GM19099 (cell line): ENCODE measurements around the gene C14orf180.

Experiments
- POLR2A ChIP-seq: IDR thresholded peaks from 3 replicates; pipeline ENCODE4 v1.6.1; 2011; ENCODE audit warnings: low read depth; ENCODE audit not compliant: insufficient read length; ENCODE audit errors: extremely low read depth

C14orf180 gene

DNA sequence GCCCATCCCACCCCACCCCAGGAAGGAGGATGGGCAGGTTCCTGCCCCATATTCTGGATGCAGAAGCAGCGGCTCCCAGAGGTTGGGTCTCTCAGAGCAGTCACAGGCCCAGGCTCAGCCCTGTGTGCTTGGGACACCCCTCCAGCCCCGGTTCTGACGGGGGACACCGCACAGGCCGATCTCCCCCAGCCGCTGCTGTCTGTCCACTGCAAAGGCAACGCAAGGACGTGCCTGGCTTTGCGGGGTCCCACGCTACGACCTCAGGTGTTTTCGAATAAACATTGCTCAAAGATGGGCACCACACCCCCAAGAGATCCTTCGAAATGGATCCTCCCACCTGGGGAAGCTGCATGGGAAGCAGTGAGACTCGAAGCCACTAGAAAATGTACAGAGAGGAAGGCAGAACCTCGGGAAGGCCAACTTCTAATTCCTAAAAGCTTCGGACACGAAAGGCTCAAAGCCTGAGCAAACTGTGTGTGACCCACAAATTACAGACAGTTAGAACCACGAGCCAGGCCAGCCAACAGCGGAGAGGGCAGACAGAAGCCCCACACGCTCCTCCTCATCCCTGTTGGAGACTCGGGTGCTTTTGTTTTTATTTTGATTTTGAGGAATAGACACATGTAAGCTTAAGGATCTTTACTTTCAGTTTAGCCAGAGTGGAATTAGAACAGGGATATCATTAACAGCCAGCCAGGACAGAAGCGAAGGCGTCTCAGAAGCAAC, 10.8 kb downstream of the C14orf180 start:
- no peak for TF ChIP-seq POLR2A

DNA sequence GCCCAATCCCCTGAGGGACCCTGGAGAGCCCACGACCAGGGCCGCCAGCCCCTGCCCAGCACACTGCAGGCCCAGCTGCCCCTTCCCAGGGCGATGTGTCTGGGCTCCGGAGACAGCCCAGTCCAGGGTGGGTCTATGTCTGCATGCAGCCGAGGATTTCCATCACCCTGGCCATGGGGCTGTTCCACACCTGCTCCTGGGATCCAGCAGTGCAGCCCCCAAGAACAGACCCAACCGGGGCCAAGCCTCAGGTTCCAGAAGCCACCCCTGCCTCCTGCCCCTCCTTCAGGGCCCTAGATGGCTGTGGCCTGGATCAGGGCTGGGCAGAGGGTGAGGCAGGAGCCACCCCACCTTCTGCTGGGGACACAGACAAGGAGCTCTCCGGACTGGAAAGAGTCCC, 11.5 kb downstream of the C14orf180 start:
- TF ChIP-seq POLR2A = no peak

DNA sequence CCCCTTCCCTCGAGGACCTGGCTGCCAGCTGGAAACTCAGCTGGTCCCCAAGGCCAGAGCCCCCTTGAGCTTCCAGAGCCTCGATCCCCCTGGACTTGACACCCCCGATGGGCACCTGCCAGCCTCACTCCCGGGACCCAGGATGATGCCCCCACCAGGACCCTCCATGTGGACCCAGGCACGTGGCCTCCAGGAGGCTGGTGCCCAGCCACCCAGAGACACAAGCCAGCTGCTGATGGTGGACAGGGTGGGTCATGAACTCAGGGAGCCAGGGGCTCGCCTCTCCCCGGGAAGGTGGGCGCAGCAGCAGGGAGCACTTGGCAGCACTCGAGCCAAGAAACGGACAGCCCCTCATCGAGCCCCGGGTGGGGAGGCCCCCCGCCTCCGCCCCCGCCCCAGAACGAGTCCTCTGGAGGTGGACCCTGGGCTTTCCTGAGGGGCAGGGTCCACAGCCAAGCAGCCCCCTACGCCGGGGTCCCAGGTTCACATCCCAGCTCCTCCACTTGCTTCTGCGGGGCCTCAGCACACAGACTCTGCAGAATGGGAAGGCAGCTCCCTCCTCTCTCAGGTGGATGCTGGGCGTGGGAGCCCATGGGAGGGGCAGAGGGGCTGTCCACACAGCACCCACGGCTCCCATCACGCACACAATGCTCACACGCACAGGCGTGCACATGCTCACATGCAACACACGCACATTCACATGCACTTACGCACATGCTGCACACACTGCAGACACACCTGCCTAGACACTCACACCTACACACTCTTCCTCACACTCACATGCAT, 12.1 kb downstream of the C14orf180 start:
- no peak for TF ChIP-seq POLR2A

DNA sequence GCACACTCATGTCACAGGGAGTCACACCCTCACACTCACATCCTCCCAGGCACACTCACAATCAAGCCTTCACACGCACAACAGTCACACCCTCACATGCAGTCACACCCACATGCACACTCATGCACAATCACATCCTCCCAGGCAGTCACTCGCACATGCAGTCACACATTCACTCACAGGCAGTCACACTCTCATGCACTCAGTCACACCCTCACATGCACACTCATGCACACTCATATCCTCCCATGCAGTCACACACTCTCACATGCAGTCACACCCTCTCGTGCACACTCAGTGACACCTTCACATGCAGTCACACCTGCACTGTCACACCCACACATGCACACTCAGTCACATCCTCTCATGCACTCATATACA, 12.7 kb downstream of the C14orf180 start:
- no peak for TF ChIP-seq POLR2A

DNA sequence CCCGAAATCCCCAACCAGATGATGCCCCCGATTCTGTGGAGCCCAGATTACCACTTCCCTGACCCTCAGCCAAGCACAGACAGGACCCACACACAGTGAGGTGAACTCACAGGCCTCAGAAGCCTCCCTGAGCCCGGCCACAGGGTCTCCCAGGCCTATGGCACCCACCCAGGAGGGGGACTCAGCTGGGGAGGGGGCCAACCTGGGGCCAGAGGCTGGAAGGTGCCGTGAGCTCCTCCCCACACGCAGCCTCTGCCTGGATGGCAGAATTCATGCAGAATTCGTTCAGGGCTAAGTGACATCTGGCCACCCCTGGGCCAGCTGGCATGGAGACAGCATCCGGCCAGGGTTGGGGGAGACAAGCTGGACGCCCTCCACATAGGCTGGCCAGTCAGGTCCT, 13.2 kb downstream of the C14orf180 start:
- TF ChIP-seq POLR2A = no peak

DNA sequence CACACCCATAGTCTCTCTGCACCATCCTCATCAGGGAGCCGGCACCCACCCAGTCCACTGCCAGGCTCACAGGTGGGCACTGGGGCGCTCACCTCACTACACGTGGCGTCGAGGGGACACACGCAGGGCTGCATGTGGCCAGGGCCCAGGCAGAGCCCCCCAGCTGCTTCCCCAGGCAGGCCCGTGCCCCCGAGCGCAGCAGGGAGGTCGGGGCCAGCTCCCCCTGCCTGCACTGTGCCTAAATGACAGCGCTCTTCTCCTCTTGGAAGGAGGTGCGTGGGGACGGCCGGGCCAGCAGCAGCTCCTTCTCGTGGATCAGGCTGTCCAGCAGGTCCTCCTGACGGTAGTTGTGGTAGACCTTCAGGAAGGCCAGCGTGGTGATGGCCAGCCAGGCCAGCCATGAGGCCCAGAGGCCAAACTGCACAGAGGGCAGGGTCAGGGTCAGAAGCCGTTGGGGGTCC, 13.7 kb downstream of the C14orf180 start:
- no peak for TF ChIP-seq POLR2A

DNA sequence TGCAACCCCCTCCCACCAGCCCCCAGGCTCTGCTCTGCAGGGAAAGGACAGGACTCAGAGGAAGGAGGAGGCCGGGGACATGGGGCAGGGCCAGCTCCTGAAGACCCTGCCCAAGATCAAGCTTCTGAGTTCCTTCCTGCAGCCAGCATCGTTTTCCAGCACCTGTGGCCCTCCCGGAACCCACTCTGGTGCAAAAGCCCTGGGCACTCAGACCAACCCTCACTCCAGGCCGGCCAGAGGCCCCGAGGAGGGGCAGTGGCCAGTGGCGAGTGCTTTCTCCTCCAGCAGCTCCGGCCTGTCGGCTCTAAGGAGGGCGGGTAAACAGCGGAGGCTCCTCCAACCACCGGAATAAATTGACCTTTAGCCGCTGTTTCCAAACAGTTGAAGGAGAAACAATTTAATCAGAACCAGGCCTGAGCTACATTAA, 14.2 kb downstream of the C14orf180 start:
- TF ChIP-seq POLR2A = no peak

DNA sequence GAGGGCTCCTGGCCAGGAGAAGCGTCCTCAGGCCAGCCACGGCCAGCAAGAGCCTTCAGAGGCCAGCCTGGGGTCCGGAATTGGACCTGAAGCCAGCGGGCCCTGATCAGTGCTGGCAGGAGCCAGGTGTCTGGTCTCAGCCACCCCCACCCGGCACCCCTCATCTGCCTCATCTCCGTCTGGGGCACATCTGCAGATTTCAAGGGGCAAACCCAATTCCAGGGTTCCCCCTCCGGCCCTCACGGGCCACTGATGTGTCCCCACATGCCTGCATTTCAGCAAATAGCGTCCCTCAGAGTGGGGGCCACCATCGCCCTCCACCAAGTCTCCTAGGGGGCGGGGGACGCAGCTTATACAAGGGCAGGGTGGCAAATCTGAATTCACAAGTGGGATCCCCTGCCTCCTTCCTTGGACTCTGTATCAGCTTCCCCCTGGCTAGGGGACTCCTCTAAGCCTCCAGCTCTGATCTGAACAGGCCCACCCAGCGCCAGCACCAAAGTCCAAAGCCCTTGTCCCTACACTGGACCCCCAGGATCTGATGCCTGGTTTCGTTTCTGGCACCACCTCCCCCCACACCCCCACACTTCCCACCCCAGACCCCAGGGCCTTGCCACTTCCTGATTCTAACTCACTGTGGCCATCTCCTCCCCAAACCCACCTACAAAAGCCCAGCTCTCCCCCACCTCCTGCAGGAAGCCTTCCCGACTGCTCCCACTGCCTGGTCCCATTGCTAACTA, 14.9 kb downstream of the C14orf180 start:
- no peak for TF ChIP-seq POLR2A

DNA sequence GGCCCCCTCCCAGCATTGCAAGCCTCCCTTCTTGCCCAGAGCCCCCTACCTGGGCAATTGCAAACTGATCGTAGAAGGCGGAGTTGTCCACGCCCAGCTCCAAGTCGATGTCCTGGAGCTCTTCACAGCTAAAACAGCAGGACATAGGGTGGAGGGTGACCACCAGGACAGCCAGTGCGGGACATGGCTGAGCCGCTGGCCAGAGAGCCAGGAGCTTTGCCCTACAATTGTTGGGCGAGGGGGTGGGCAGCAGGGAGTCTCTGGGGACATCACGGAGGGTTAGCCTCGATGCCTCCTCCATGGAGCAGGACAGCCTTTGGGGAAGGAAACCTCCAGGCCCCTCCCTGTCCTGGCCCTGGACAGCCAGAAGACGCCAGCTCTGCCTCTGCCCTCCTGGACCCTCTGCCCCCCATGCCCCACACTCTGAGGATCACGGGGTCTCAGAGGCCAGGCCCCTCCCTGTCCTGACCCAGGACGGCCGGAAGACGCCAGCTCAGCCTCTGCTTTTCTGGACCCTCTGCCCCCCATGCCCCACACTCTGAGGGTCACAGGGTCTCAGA, 15.6 kb downstream of the C14orf180 start:
- TF ChIP-seq POLR2A = no peak

DNA sequence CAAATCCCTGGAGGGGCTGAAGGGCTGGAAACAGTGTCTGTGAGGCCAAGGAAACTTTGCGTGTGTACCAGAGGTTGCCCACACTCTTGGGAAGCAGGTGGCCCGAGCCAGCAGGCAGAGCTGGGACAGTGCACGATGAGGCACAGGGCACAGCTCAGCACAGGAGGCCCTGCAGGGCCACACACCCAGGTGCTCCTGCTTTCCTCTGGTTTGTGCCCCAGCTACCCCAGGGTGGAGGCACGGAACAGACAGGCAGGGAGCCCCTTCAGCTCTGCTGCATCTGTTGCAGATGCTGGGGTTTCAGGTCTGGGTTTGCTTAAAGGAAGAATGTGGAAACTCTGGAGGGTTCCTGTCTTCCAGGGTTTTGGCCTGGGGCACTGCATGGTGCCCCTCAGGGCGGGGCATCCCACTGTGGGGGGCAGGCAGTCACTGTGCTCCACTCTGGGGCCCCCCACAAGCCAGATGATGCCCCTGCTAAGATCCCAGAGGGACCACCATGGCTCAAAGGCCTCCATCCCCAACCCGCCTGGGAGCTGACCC, 16.4 kb downstream of the C14orf180 start:
- TF ChIP-seq POLR2A = no peak

DNA sequence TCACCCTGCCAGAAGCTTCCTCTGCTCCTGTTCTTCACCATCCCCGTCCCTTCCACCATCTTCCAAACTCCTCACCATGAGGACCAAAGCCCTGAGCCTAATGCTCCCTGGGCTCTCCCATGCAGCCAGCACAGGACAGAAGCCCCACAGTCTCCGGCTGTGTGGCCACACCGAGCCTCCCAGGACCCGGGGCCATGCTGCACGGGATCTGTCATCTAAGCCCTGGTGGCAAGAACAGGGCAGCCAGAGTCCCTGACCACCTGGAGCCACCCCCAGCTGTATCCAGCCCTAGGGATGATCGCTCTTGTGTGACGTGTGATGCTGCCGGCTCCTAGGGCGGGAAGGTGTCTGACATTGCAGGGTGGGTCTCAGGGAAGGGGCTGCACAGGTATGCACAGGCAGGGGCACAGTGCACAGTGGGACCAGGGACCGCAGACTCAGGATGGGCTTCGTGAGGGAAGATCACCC, 16.9 kb downstream of the C14orf180 start:
- no peak for TF ChIP-seq POLR2A

DNA sequence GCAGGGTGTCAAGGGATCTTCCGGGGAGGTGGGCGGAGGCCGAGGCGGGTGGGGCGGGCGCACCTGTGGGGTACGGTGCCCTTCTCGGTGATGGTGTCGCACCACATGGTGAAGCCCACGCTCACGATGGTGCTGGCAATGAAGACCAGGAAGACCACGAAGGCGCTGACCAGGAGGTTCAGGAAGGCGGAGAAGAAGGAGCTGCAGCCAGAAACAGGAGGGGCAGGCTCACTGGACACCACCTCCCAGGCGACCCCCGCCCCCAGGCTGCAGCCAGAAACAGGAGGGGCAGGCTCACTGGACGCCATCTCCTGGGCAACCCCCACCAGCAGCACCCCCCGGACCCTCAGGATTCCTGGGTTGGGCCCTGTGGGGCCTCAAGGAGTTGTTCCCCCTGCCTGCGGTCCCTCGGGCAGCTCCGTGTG, 17.4 kb downstream of the C14orf180 start:
- no peak for TF ChIP-seq POLR2A

DNA sequence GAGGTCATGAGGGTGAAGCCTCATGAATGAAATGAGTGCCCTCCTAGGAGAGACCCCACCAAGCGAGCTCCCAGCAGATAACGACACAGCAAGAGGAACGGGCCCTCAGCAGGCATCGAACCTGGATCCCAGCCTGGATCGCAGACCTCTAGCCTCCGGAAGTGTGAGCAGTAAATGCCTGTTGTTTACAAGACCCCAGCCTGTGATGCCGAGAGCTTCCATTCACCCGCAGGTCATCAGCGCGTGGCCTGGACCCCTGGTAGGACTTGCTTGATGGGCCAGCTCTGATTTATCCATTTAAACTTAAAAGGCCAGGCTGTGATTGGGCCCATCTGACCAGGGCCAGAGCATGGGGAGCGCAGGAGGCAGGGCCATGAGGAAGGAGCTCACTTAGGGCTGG, 18.0 kb downstream of the C14orf180 start:
- no peak for TF ChIP-seq POLR2A

DNA sequence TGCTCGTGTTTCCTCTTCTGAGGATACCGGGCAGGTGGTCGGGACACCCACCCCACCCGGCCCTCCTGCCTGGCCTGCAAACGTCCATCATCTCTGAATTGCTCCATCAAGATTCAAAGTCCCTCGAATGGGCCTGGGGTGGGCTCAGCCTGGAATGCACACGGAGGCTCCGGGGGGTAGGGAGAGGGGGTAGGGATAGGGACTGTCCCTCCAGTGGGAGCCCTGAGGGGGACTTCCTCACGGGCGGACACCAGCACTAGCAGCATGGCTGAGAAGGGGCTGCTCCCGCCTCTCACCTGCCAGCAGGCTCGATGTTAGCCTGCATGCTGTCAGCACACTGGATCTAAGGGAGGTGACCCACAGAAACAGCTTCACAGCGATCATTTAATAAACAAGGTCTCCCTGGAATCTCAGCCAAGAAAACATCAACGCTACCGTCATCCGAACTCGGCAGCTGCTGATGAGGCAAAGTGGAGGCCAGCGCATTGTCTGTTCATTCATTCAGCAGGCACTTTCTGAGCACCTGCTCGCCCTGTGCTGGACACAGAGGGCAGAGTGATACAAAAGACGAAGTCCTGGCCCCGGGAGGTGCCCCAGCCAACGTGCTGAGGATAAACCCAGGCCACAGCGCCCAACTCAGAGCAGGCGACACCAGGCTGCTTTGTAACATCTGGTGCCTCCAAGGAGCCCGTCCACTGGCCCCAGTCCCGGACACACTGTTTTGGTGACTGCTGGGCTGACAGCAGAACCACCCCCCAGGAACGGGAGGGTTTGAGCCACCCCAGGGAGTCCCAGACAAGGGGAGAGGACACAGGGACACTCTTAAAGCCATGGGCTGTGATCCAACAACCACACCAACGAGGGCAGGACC, 18.7 kb downstream of the C14orf180 start:
- no peak for TF ChIP-seq POLR2A
